GM12878 (cell line): ENCODE results near the gene CDC14B.

ENCODE experiments used
- CHD1 ChIP-seq: IDR thresholded peaks from 2 replicates; pipeline ENCODE4 v1.6.1; 2012; ENCODE audit warnings: low read depth, low read length, improper control_type of control experiment
- EZH2 ChIP-seq: IDR thresholded peaks from 2 replicates; pipeline ENCODE4 v1.6.1; 2012; ENCODE audit warnings: low read depth, mild to moderate bottlenecking, control low read depth, inconsistent platforms, low read length, borderline replicate concordance; ENCODE audit not compliant: control insufficient read depth
- NFYB ChIP-seq: IDR thresholded peaks from 2 replicates; pipeline ENCODE4 v1.6.1; 2011; ENCODE audit warnings: low read depth, mild to moderate bottlenecking, low read length, improper control_type of control experiment, moderate library complexity; ENCODE audit not compliant: insufficient read depth
- TAF1 ChIP-seq: IDR thresholded peaks from 2 replicates; pipeline ENCODE4 v1.6.1; 2011; ENCODE audit warnings: mild to moderate bottlenecking, low read depth, low read length, borderline replicate concordance
- TBL1XR1 ChIP-seq: IDR thresholded peaks from 2 replicates; pipeline ENCODE4 v1.6.1; 2012; ENCODE audit warnings: low read depth, low read length, improper control_type of control experiment
- TF ChIP-seq, protein P1 (sequence below): IDR thresholded peaks from 2 replicates; pipeline ENCODE4 v1.6.1; 2012; ENCODE audit warnings: low read depth, low read length, improper control_type of control experiment

GRCh38 chr9:96607971-96608370, 11.7 kb downstream of the CDC14B start:
- TF ChIP-seq NFYB (no peak), TBL1XR1 (no peak), CHD1 (no peak), EZH2 (no peak), TAF1 (no peak)
- TF ChIP-seq, protein P1, sequence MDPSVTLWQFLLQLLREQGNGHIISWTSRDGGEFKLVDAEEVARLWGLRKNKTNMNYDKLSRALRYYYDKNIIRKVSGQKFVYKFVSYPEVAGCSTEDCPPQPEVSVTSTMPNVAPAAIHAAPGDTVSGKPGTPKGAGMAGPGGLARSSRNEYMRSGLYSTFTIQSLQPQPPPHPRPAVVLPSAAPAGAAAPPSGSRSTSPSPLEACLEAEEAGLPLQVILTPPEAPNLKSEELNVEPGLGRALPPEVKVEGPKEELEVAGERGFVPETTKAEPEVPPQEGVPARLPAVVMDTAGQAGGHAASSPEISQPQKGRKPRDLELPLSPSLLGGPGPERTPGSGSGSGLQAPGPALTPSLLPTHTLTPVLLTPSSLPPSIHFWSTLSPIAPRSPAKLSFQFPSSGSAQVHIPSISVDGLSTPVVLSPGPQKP: no peak
